CD8-positive, alpha-beta memory T cell (primary cell): ENCODE results near the gene CNOT2. TPM values are rescaled to one million over a fixed set of nuclear protein-coding genes. Genes with fewer than 3 reads are reported as not detected.

Experiments
- CTCF ChIA-PET: fragments of 350-600 bp; sonication (Branson Sonifier 250); formaldehyde crosslinking; loops from one replicate; lab custom pipeline; 2021; ENCODE audit warnings: antibody characterized with exemption; lab: Charles Lee
- POLR2A ChIA-PET: fragments of 350-600 bp; sonication (Branson Sonifier 250); formaldehyde crosslinking; loops from one replicate; lab custom pipeline; 2021; ENCODE audit warnings: antibody characterized with exemption; lab: Charles Lee
- DNase-seq, 5 donors: peaks; one replicate each; pipeline versions ENCODE4 v3.0.0 to v3.0.0-alpha.2; 2020 to 2022; ENCODE audit warnings: mixed read lengths in 1 of 5
- H3K27ac ChIP-seq: one replicate; pipeline ENCODE4 v1.7.0; 2013; ENCODE audit warnings: low read depth, mild to moderate bottlenecking, low read length, moderate library complexity
- H3K27me3 ChIP-seq: 2 replicates; pipeline ENCODE4 v1.7.0; 2013; ENCODE audit warnings: low read length, mild to moderate bottlenecking; ENCODE audit not compliant: insufficient read depth, poor library complexity, severe bottlenecking
- H3K36me3 ChIP-seq: 2 replicates; pipeline ENCODE4 v1.7.0; 2013; ENCODE audit warnings: mild to moderate bottlenecking, low read length, moderate library complexity; ENCODE audit not compliant: insufficient read depth
- H3K4me1 ChIP-seq: 2 replicates; pipeline ENCODE4 v1.7.0; 2013; ENCODE audit warnings: mild to moderate bottlenecking, low read length, moderate library complexity; ENCODE audit not compliant: insufficient read depth
- H3K4me3 ChIP-seq: 2 replicates; pipeline ENCODE4 v1.7.0; 2013; ENCODE audit warnings: mild to moderate bottlenecking, low read length
- H3K9me3 ChIP-seq: 2 replicates; pipeline ENCODE4 v1.7.0; 2013; ENCODE audit warnings: mild to moderate bottlenecking, low read length
- H3K27ac Mint-ChIP-seq, 8 donors: one replicate each; pipeline ENCODE4 v1.8.0; 2020 to 2021; ENCODE audit warnings: mixed read lengths in 8 of 8, mild to moderate bottlenecking in 6 of 8, inconsistent platforms in 3 of 8, moderate library complexity in 3 of 8
- H3K27me3 Mint-ChIP-seq, 2 donors: one replicate each; pipeline ENCODE4 v1.8.0; 2020 to 2021; ENCODE audit warnings: mixed read lengths in 2 of 2, mild to moderate bottlenecking in 1 of 2, moderate library complexity in 1 of 2
- H3K36me3 Mint-ChIP-seq, 3 donors: one replicate each; pipeline ENCODE4 v1.8.0; 2020 to 2021; ENCODE audit warnings: mixed read lengths in 3 of 3, inconsistent platforms in 1 of 3, mild to moderate bottlenecking in 1 of 3
- H3K4me1 Mint-ChIP-seq, 3 donors: one replicate each; pipeline ENCODE4 v1.8.0; 2020 to 2021; ENCODE audit warnings: mixed read lengths in 3 of 3, inconsistent platforms in 1 of 3, mild to moderate bottlenecking in 1 of 3
- H3K4me3 Mint-ChIP-seq, 7 donors: one replicate each; pipeline ENCODE4 v1.8.0; 2020 to 2021; ENCODE audit warnings: mixed read lengths in 7 of 7, mild to moderate bottlenecking in 6 of 7, moderate library complexity in 4 of 7, inconsistent platforms in 2 of 7
- H3K9me3 Mint-ChIP-seq, 5 donors: one replicate each; pipeline ENCODE4 v1.8.0; 2020 to 2022; ENCODE audit warnings: mixed read lengths in 5 of 5, mild to moderate bottlenecking in 3 of 5, moderate library complexity in 2 of 5, inconsistent platforms in 1 of 5
- polyA plus RNA-seq: library from polyadenylated mRNA; unstranded; fragments of 300-500 nt; fragmentation: Illumina TruSeq; gene quantifications from one replicate; pipeline ENCODE4 v1.2.3, GENCODE V29; 2021
- total RNA-seq, 2 experiments: library from RNA; stranded (reverse); gene quantifications; one replicate each; pipeline ENCODE4 v1.2.3, GENCODE V29; 2021

CNOT2 gene
- total and polyA plus RNA-seq, 3 experiments from 2014 or later: 70.5 to 118 (median 73.7) TPM

DNA sequence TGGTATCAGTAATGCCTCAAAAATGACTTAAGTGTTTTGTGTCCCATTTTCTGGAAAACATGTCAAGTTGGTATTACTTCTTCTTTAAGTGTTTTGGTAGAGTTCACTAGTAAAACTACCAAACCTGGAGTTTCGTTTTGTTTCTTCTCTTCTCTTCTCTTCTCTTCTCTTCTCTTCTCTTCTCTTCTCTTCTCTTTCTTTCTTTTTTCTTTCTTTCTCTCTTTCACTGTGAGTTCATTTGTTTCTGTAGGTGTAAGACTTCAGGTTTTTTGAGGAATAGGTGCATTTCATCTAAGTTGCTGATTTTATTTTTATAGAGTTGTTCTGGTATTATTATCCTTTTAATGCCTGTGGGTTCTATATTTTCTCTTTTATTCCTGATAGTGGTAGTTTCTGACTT, 21.9 kb downstream of the CNOT2 start:
- peaks cover 0 to 4% (median 0%) of the 10 kb centered on the region in 5 donors for H3K9me3 Mint-ChIP-seq
- no peaks in the 10 kb centered on the region for H3K27me3 ChIP-seq
- H3K27me3 Mint-ChIP-seq: no peaks in the 10 kb centered on the region
- CTCF ChIA-PET: no interaction called here
- no peak overlapping the region for H3K27ac ChIP-seq
- peaks cover 75 to 91% (median 89%) of the 10 kb centered on the region in 3 donors for H3K4me1 Mint-ChIP-seq
- no peak for DNase-seq
- H3K4me3 Mint-ChIP-seq: peak overlapping the region in 1 of 7 donors; percentile 27
- POLR2A ChIA-PET: interaction anchor here (0.7 kb wide), 1 partner anchor 9 kb away, joined by 5 read pairs; no protein-coding TSS in a partner anchor
- no peak overlapping the region for H3K4me3 ChIP-seq
- no peak overlapping the region for H3K27ac Mint-ChIP-seq
- peaks cover 43% of the 10 kb centered on the region for H3K4me1 ChIP-seq
- H3K36me3 ChIP-seq: no peaks in the 10 kb centered on the region
- no peaks in the 10 kb centered on the region for H3K9me3 ChIP-seq
- peaks cover 8 to 15% (median 10%) of the 10 kb centered on the region in 3 donors for H3K36me3 Mint-ChIP-seq

- CTCF ChIA-PET: no interaction called here
- Mint-ChIP-seq H3K9me3 (peaks cover 0 to 4% (median 0%) of the 10 kb centered on the region in 5 donors), H3K36me3 (peaks cover 10 to 12% (median 10%) of the 10 kb centered on the region in 3 donors), H3K4me1 (peaks cover 78 to 95% (median 93%) of the 10 kb centered on the region in 3 donors), H3K4me3 (peak overlapping the region in 1 of 7 donors; percentile 1), H3K27me3 (no peaks in the 10 kb centered on the region), H3K27ac (peak overlapping the region in 1 of 8 donors; percentile 0)
- H3K9me3 ChIP-seq: no peaks in the 10 kb centered on the region
- no peak overlapping the region for H3K27ac ChIP-seq
- DNase-seq: no peak
- peaks cover 58% of the 10 kb centered on the region for H3K4me1 ChIP-seq
- no peaks in the 10 kb centered on the region for H3K27me3 ChIP-seq
- POLR2A ChIA-PET: no interaction called here
- no peaks in the 10 kb centered on the region for H3K36me3 ChIP-seq
- H3K4me3 ChIP-seq: no peak overlapping the region
Measured at GRCh38 chr12:70267550-70267949, 24.3 kb downstream of the CNOT2 start.

DNA sequence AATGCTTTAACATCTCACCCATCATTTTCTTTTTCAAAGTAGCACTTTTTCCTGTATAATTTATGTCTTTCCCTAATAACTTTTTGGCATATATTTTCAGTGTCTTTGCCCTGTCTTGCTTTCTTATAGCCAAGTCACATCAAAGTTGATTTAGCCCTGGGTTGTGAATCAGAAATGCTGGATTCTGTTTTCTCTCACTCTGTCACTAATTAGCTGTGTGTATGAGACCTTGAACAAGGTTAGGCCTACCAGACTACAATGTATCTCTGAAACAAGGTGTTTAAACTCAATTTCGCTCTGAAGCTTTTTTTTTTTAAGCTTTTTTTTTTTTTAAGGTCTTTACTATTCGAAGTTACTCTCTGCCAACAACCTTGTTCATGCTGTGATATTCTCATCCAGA, 25.7 kb downstream of the CNOT2 start:
- Histone ChIP-seq H3K27me3 (no peaks in the 10 kb centered on the region), H3K36me3 (no peaks in the 10 kb centered on the region), H3K9me3 (no peaks in the 10 kb centered on the region), H3K4me1 (peaks cover 50% of the 10 kb centered on the region), H3K27ac (no peak overlapping the region), H3K4me3 (no peak overlapping the region)
- no peaks in the 10 kb centered on the region for H3K9me3 Mint-ChIP-seq
- no peak overlapping the region for H3K27ac Mint-ChIP-seq
- ChIA-PET POLR2A (no interaction called here), CTCF (no interaction called here)
- H3K4me1 Mint-ChIP-seq: peaks cover 77 to 95% (median 93%) of the 10 kb centered on the region in 3 donors
- no peak for DNase-seq
- peak overlapping the region in 1 of 7 donors; percentile 2 for H3K4me3 Mint-ChIP-seq
- H3K36me3 Mint-ChIP-seq: peaks cover 5 to 15% (median 11%) of the 10 kb centered on the region in 3 donors
- no peaks in the 10 kb centered on the region for H3K27me3 Mint-ChIP-seq

- Histone ChIP-seq H3K27me3 (no peaks in the 10 kb centered on the region), H3K36me3 (no peaks in the 10 kb centered on the region), H3K4me3 (no peak overlapping the region), H3K4me1 (peaks cover 44% of the 10 kb centered on the region), H3K27ac (no peak overlapping the region), H3K9me3 (no peaks in the 10 kb centered on the region)
- H3K4me3 Mint-ChIP-seq: no peak overlapping the region
- no peaks in the 10 kb centered on the region for H3K27me3 Mint-ChIP-seq
- no peaks in the 10 kb centered on the region for H3K9me3 Mint-ChIP-seq
- no peak for DNase-seq
- POLR2A ChIA-PET: no interaction called here
- peaks cover 6 to 19% (median 14%) of the 10 kb centered on the region in 3 donors for H3K36me3 Mint-ChIP-seq
- no peak overlapping the region for H3K27ac Mint-ChIP-seq
- CTCF ChIA-PET: no interaction called here
- peaks cover 78 to 95% (median 93%) of the 10 kb centered on the region in 3 donors for H3K4me1 Mint-ChIP-seq
Measured at GRCh38 chr12:70270108-70270507, 26.9 kb downstream of the CNOT2 start.

DNA sequence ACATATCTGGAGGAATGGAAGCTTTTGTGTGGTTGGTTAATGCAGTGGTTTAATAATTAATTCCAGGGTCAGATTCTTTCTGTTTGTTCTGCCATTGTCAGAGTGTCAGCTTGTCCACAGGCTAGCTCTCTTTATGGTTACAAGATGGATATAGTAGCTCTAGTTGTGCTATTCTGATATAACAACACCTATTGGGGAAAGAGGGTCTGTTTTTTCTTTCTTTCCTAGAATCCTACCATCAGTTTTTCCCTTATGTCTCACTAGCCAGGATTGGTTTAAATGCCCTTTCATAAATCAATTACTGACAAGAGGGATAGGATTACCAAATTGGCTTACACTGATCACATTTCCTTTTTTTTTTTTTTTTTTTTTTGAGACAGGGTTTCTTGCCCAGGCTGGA, 27.8 kb downstream of the CNOT2 start:
- POLR2A ChIA-PET: no interaction called here
- Histone ChIP-seq H3K27ac (no peak overlapping the region), H3K4me3 (no peak overlapping the region), H3K4me1 (peaks cover 44% of the 10 kb centered on the region), H3K36me3 (no peaks in the 10 kb centered on the region), H3K27me3 (no peaks in the 10 kb centered on the region), H3K9me3 (no peaks in the 10 kb centered on the region)
- DNase-seq: no peak
- Mint-ChIP-seq H3K9me3 (no peaks in the 10 kb centered on the region), H3K27ac (peak overlapping the region in 2 of 8 donors; percentile 2 to 5), H3K4me1 (peaks cover 80 to 97% (median 94%) of the 10 kb centered on the region in 3 donors), H3K36me3 (peaks cover 10 to 20% (median 14%) of the 10 kb centered on the region in 3 donors), H3K27me3 (no peaks in the 10 kb centered on the region), H3K4me3 (no peak overlapping the region)
- CTCF ChIA-PET: no interaction called here

DNA sequence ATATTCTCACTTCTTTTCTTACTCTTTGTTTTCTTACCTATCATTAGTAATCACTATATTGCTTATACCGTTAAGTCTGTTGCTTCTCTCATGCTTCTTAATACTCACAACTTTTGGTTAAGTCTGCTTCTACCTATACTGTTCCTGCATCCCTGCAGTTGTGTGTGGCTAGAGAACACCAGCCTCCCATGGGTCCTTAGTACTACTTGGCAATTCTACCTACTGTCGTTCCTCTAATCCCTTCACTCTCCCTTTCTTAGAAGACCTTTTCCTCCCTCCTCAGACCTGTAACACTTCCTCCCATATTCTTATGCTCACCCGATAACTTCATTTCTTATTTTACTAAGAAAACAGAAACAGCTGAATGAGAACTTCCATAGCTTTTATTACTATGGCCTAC, 29.3 kb downstream of the CNOT2 start:
- POLR2A ChIA-PET: no interaction called here
- H3K4me3 Mint-ChIP-seq: peak overlapping the region in 2 of 7 donors; percentile 13 to 35
- H3K27ac ChIP-seq: no peak overlapping the region
- no peaks in the 10 kb centered on the region for H3K9me3 ChIP-seq
- no peaks in the 10 kb centered on the region for H3K9me3 Mint-ChIP-seq
- H3K27me3 ChIP-seq: no peaks in the 10 kb centered on the region
- no peak overlapping the region for H3K4me3 ChIP-seq
- peaks cover 39% of the 10 kb centered on the region for H3K4me1 ChIP-seq
- H3K27me3 Mint-ChIP-seq: no peaks in the 10 kb centered on the region
- H3K4me1 Mint-ChIP-seq: peaks cover 73 to 90% (median 89%) of the 10 kb centered on the region in 3 donors
- CTCF ChIA-PET: no interaction called here
- no peaks in the 10 kb centered on the region for H3K36me3 ChIP-seq
- H3K36me3 Mint-ChIP-seq: peaks cover 6 to 17% (median 12%) of the 10 kb centered on the region in 3 donors
- no peak for DNase-seq
- peak overlapping the region in 4 of 8 donors; percentile 18 to 57 (median 32) for H3K27ac Mint-ChIP-seq

DNA sequence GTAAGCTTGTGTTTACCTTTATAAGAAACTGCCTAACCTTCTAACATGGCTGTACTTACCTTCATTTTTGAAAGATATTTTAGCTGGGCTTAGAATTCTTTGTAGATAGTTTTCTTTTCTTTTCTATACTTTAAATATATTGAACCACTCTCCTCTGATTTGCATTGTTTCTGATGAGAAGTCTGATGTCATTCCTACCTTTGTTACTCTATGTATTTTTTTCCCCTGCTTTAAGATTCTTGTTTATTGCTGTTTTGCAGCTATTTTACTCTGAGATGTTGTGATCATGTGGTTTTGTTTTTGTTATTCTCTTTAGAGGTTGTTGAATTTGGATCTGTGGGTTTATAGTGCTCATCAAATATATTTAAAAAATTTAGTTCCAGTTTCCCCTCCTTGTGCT, 31.8 kb downstream of the CNOT2 start:
- CTCF ChIA-PET: interaction anchor here (1.3 kb wide), 1 partner anchor 21 kb away, joined by 3 read pairs; no protein-coding TSS in a partner anchor
- no peak overlapping the region for H3K4me3 ChIP-seq
- H3K36me3 ChIP-seq: no peaks in the 10 kb centered on the region
- no peaks in the 10 kb centered on the region for H3K9me3 Mint-ChIP-seq
- peak overlapping the region in 2 of 8 donors; percentile 13 to 86 for H3K27ac Mint-ChIP-seq
- peaks cover 72 to 91% (median 89%) of the 10 kb centered on the region in 3 donors for H3K4me1 Mint-ChIP-seq
- H3K36me3 Mint-ChIP-seq: peaks cover 6 to 34% (median 14%) of the 10 kb centered on the region in 3 donors
- no peaks in the 10 kb centered on the region for H3K27me3 ChIP-seq
- H3K27me3 Mint-ChIP-seq: no peaks in the 10 kb centered on the region
- POLR2A ChIA-PET: interaction anchor here (0.6 kb wide), 1 partner anchor 33 kb away, joined by 4 read pairs; no protein-coding TSS in a partner anchor
- no peak overlapping the region for H3K4me3 Mint-ChIP-seq
- no peak for DNase-seq
- H3K9me3 ChIP-seq: no peaks in the 10 kb centered on the region
- H3K4me1 ChIP-seq: peaks cover 23% of the 10 kb centered on the region
- H3K27ac ChIP-seq: no peak overlapping the region

DNA sequence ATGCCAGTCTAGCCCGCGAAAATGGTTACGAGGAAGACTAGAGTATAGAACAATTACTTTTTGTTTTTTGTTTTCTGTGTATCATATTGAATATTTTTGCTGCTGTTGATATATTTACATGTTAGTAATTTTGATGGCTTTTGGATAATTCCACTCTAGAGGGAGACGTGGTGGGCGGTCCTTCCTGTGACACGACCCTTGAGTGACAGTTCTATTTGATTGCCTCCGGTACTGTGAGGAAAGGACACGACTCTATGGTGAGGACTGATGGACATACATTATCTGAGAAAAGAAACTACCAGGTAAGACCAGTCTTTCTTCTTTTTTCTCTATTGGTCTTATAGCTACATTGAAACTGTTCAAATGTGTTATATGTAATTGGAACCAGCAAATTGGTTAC, 34.7 kb downstream of the CNOT2 start:
- H3K27ac Mint-ChIP-seq: peak overlapping the region in 2 of 8 donors; percentile 5 to 29
- DNase-seq: no peak
- ChIA-PET CTCF (no interaction called here), POLR2A (no interaction called here)
- no peak overlapping the region for H3K4me3 Mint-ChIP-seq
- H3K27ac ChIP-seq: no peak overlapping the region
- no peaks in the 10 kb centered on the region for H3K27me3 Mint-ChIP-seq
- no peaks in the 10 kb centered on the region for H3K27me3 ChIP-seq
- no peaks in the 10 kb centered on the region for H3K9me3 ChIP-seq
- peaks cover 7% of the 10 kb centered on the region for H3K4me1 ChIP-seq
- no peak overlapping the region for H3K4me3 ChIP-seq
- H3K36me3 ChIP-seq: no peaks in the 10 kb centered on the region
- peaks cover 6 to 38% (median 8%) of the 10 kb centered on the region in 3 donors for H3K36me3 Mint-ChIP-seq
- H3K9me3 Mint-ChIP-seq: no peaks in the 10 kb centered on the region
- H3K4me1 Mint-ChIP-seq: peaks cover 57 to 81% (median 81%) of the 10 kb centered on the region in 3 donors
